ENCODE measurements around the gene HOMER2.

DNA sequence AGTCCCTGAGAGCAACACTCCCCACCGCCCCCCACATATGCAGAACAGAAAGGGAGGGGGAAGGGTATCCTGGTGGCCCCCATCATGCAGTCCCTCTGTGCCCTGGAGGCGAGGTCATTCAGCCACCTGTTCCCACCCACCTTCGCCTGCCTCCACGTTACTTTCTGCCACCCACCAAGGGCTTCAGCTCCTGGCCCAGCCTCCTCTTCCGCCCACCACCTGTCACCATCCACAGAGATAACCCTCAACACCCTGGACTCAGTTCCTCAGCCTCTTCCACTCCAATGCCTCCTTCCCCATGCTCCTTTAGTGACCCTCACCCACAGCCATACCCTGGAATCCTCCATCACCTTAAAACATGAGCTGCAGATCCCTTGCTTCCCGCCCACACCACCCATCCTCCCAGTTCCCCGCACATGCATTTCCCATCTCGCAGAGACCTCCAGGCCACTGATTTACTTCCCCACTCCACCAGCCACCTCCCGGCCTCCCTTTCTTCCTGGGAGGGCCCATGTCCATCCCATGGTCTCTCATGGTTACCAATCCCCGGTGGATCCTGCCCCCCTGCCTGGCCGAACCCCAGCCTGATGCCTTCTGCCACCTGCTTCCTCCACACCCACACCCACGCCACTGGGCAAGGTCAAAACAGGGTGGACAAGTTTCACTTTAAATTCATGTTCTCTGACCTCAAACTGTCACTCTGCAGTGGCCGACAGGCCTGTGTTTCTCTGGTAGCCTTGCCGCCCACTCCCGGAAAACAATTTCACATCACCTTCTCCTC, 18.2 kb downstream of the HOMER2 start:
- TF ChIP-seq, protein P1, sequence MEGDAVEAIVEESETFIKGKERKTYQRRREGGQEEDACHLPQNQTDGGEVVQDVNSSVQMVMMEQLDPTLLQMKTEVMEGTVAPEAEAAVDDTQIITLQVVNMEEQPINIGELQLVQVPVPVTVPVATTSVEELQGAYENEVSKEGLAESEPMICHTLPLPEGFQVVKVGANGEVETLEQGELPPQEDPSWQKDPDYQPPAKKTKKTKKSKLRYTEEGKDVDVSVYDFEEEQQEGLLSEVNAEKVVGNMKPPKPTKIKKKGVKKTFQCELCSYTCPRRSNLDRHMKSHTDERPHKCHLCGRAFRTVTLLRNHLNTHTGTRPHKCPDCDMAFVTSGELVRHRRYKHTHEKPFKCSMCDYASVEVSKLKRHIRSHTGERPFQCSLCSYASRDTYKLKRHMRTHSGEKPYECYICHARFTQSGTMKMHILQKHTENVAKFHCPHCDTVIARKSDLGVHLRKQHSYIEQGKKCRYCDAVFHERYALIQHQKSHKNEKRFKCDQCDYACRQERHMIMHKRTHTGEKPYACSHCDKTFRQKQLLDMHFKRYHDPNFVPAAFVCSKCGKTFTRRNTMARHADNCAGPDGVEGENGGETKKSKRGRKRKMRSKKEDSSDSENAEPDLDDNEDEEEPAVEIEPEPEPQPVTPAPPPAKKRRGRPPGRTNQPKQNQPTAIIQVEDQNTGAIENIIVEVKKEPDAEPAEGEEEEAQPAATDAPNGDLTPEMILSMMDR (conservative IDR thresholded peaks at IDR 0.05; ENCODE audit: low read depth in 2 of 2), result no peak
- no peak for TF ChIP-seq EZH2 (IDR thresholded peaks at IDR 0.05; ENCODE audit: low read depth, unreplicated experiment)
- no peak for TF ChIP-seq POLR2AphosphoS5 (IDR thresholded peaks at IDR 0.05; ENCODE audit: low read depth)
- no peak for TF ChIP-seq EZH2phosphoT487 (IDR thresholded peaks at IDR 0.05; ENCODE audit: unreplicated experiment)
- TF ChIP-seq STAT1 (IDR thresholded peaks at IDR 0.05; ENCODE audit: unreplicated experiment), result no peak
- no peak for TF ChIP-seq CREB1 (CRISPR knock-in tag; IDR thresholded peaks at IDR 0.05; ENCODE audit: low read depth)
- TF ChIP-seq, protein P2, sequence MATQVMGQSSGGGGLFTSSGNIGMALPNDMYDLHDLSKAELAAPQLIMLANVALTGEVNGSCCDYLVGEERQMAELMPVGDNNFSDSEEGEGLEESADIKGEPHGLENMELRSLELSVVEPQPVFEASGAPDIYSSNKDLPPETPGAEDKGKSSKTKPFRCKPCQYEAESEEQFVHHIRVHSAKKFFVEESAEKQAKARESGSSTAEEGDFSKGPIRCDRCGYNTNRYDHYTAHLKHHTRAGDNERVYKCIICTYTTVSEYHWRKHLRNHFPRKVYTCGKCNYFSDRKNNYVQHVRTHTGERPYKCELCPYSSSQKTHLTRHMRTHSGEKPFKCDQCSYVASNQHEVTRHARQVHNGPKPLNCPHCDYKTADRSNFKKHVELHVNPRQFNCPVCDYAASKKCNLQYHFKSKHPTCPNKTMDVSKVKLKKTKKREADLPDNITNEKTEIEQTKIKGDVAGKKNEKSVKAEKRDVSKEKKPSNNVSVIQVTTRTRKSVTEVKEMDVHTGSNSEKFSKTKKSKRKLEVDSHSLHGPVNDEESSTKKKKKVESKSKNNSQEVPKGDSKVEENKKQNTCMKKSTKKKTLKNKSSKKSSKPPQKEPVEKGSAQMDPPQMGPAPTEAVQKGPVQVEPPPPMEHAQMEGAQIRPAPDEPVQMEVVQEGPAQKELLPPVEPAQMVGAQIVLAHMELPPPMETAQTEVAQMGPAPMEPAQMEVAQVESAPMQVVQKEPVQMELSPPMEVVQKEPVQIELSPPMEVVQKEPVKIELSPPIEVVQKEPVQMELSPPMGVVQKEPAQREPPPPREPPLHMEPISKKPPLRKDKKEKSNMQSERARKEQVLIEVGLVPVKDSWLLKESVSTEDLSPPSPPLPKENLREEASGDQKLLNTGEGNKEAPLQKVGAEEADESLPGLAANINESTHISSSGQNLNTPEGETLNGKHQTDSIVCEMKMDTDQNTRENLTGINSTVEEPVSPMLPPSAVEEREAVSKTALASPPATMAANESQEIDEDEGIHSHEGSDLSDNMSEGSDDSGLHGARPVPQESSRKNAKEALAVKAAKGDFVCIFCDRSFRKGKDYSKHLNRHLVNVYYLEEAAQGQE (IDR thresholded peaks at IDR 0.05; ENCODE audit: unreplicated experiment), result no peak
- no peak for TF ChIP-seq JUNB (IDR thresholded peaks at IDR 0.05; ENCODE audit: unreplicated experiment)
- no peak for TF ChIP-seq NANOG (IDR thresholded peaks at IDR 0.05; ENCODE audit: borderline replicate concordance)

Measured in GM23338 (cell line).